ENCODE data around the gene NCAPG2.
A peak's percentile ranks its signal among the peaks of the same experiment; 100 is the strongest.

GRCh38 chr7:158646766-158647474 lies 57.7 kb downstream of the NCAPG2 start:
- peak; percentile 79 to 84 for TF ChIP-seq CTCF (conservative IDR thresholded peaks at IDR 0.05; ENCODE audit: low read depth in 2 of 2)
- no peak for TF ChIP-seq EZH2phosphoT487 (IDR thresholded peaks at IDR 0.05; ENCODE audit: unreplicated experiment)
- no peak for TF ChIP-seq EZH2 (IDR thresholded peaks at IDR 0.05; ENCODE audit: low read depth, unreplicated experiment)
- TF ChIP-seq, protein P1, sequence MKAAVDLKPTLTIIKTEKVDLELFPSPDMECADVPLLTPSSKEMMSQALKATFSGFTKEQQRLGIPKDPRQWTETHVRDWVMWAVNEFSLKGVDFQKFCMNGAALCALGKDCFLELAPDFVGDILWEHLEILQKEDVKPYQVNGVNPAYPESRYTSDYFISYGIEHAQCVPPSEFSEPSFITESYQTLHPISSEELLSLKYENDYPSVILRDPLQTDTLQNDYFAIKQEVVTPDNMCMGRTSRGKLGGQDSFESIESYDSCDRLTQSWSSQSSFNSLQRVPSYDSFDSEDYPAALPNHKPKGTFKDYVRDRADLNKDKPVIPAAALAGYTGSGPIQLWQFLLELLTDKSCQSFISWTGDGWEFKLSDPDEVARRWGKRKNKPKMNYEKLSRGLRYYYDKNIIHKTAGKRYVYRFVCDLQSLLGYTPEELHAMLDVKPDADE (IDR thresholded peaks at IDR 0.05), result no peak

Data from GM23338 (cell line).